ACHN (cell line): Measurements from ENCODE around the gene DCLK3.

ENCODE experiments used
- DNase-seq: peaks from one replicate; pipeline ENCODE4 v3.0.0-alpha.2; 2015
- in situ Hi-C: cut with HindIII; loops from 2 replicates; pipeline ENCODE4 v1.10.0; 2017; ENCODE audit warnings: low sequenced_read_pairs, low pct_ligation_motif_present, low pct_unique_long_range_greater_than_20kb

The DCLK3 gene

GRCh38 chr3:36693670-36694069 lies 70.7 kb downstream of the DCLK3 start:
- no peak for DNase-seq
- in situ Hi-C loops: no loop called here

- in situ Hi-C loops: no loop called here
Measured at GRCh38 chr3:36689560-36689959, 74.8 kb downstream of the DCLK3 start.

GRCh38 chr3:36688815-36689214 lies 75.5 kb downstream of the DCLK3 start:
- in situ Hi-C loops: no loop called here
- DNase-seq: no peak

More at GRCh38 chr3:36689560-36689959, 74.8 kb downstream of the DCLK3 start:
- no peak for DNase-seq

- in situ Hi-C loops: no loop called here
- DNase-seq: no peak
Measured at GRCh38 chr3:36686516-36686915, 77.8 kb downstream of the DCLK3 start.

- no peak for DNase-seq
- in situ Hi-C loops: no loop called here
Measured at GRCh38 chr3:36681867-36682266, 82.5 kb downstream of the DCLK3 start.

GRCh38 chr3:36680952-36681351 lies 83.4 kb downstream of the DCLK3 start:
- no peak for DNase-seq
- in situ Hi-C loops: no loop called here

- in situ Hi-C loops: no loop called here
Measured at GRCh38 chr3:36679384-36680200, 84.8 kb downstream of the DCLK3 start.

GRCh38 chr3:36678216-36679013 lies 85.9 kb downstream of the DCLK3 start:
- in situ Hi-C loops: no loop called here
- DNase-seq: peak; percentile 37

More at GRCh38 chr3:36679384-36680200, 84.8 kb downstream of the DCLK3 start:
- DNase-seq: peak; percentile 51

- DNase-seq: peak; percentile 96
- in situ Hi-C loops: no loop called here
Measured at GRCh38 chr3:36677331-36678007, 86.9 kb downstream of the DCLK3 start.

GRCh38 chr3:36674816-36675215 lies 89.5 kb downstream of the DCLK3 start:
- in situ Hi-C loops: no loop called here
- DNase-seq: no peak

- no peak for DNase-seq
- in situ Hi-C loops: no loop called here
Measured at GRCh38 chr3:36669764-36670163, 94.6 kb downstream of the DCLK3 start.

GRCh38 chr3:36666166-36666565 lies 98.2 kb downstream of the DCLK3 start:
- in situ Hi-C loops: no loop called here
- no peak for DNase-seq

GRCh38 chr3:36663666-36664291 lies 100.6 kb downstream of the DCLK3 start:
- in situ Hi-C loops: no loop called here
- DNase-seq: peak; percentile 44

- no peak for DNase-seq
- in situ Hi-C loops: no loop called here
Measured at GRCh38 chr3:36662626-36663025, 101.7 kb downstream of the DCLK3 start.
